HepG2 (cell line): ENCODE results near the gene TPM2. TPM values are rescaled to one million over a fixed set of nuclear protein-coding genes. Genes with fewer than 3 reads are reported as not detected.

ENCODE experiments used
- ATAC-seq: fragments of 200-7000 bp; cut with Tn5 transposase; 3 replicates; pipeline ENCODE4 v1.9.1; 2020; ENCODE audit warnings: mild to moderate bottlenecking, moderate library complexity
- BruUV-seq: library from RNA; stranded (reverse); fragments of 400-500 nt; replicated peaks from 2 replicates; lab custom pipeline; 2021; lab: Mats Ljungman, UMichigan
- CTCF ChIA-PET: fragments of 300-600 bp; formaldehyde crosslinking; extraction: SDS; loops from one replicate; lab custom pipeline; 2021; ENCODE audit warnings: low total read pairs, inconsistent platforms, low intra/inter-chr PET ratio; lab: Yijun Ruan, JAX
- POLR2A ChIA-PET: fragments of 350-600 bp; sonication (Branson Sonifier 250); formaldehyde crosslinking; loops from one replicate; lab custom pipeline; 2020; ENCODE audit warnings: antibody characterized with exemption, inconsistent platforms; lab: Yijun Ruan, JAX
- DNase-seq: peaks from one replicate; pipeline ENCODE4 v3.0.0-alpha.2; 2015; ENCODE audit warnings: low spot score
- FAIRE-seq: peaks from 3 replicates; lab custom pipeline; 2011; peaks lifted over from hg19 to GRCh38; lab: Jason Lieb, UNC
- H2AFZ ChIP-seq: one replicate; pipeline ENCODE4 v1.6.1; 2011; ENCODE audit warnings: low read length, inconsistent platforms
- H3K27ac ChIP-seq: fragments of 300-600 bp; 3 replicates; pipeline ENCODE4 v1.8.0; 2011; ENCODE audit warnings: mixed run types, mild to moderate bottlenecking, mixed read lengths, low read length, inconsistent platforms; ENCODE audit not compliant: insufficient read depth; ENCODE audit errors: extremely low read length
- H3K27me3 ChIP-seq, 2 experiments: fragments of 200-600 bp in 1 of 2; 2 replicates in 1 of 2; 3 replicates in 1 of 2; pipeline versions ENCODE4 v1.6.0 to v1.8.0; 2011; ENCODE audit warnings: low read length in 2 of 2, mild to moderate bottlenecking in 2 of 2, moderate library complexity in 2 of 2, inconsistent platforms in 1 of 2; ENCODE audit not compliant: insufficient read depth in 2 of 2, control insufficient read depth in 1 of 2
- H3K36me3 ChIP-seq, 2 experiments: fragments of 200-600 bp in 1 of 2; replicated peaks in 1 of 2; 2 replicates in 1 of 2; 3 replicates in 1 of 2; pipeline versions ENCODE4 v1.5.1 to v1.8.0; 2011; ENCODE audit warnings: low read length in 2 of 2, inconsistent platforms in 1 of 2; ENCODE audit not compliant: insufficient read depth in 2 of 2, control insufficient read depth in 1 of 2
- H3K4me1 ChIP-seq: 2 replicates; pipeline ENCODE4 v1.5.1; 2012; ENCODE audit warnings: low read length, inconsistent platforms; ENCODE audit not compliant: insufficient read depth
- H3K4me2 ChIP-seq: 2 replicates; pipeline ENCODE4 v1.6.0; 2011; ENCODE audit warnings: low read depth, low read length, inconsistent platforms
- H3K4me3 ChIP-seq, 3 experiments: fragments of 200-600 bp in 1 of 3; sonication (generic), shearing (Covaris generic) in 1 of 3; replicated peaks in 1 of 3; 2 replicates each; pipeline ENCODE4 v1.5.1; 2011 to 2016; ENCODE audit warnings: low read length in 3 of 3, inconsistent platforms in 2 of 3, low read depth in 2 of 3, mild to moderate bottlenecking in 2 of 3, control low read depth in 1 of 3, mixed read lengths in 1 of 3; ENCODE audit not compliant: insufficient read depth in 1 of 3
- H3K79me2 ChIP-seq: one replicate; pipeline ENCODE4 v1.6.1; 2011; ENCODE audit warnings: low read length, inconsistent platforms; ENCODE audit not compliant: insufficient read depth
- H3K9ac ChIP-seq: 2 replicates; pipeline ENCODE4 v1.6.0; 2011; ENCODE audit warnings: mild to moderate bottlenecking, low read depth, low read length, inconsistent platforms; ENCODE audit not compliant: insufficient read depth
- H3K9me3 ChIP-seq: 2 replicates; pipeline ENCODE4 v1.5.1; 2012; ENCODE audit warnings: mild to moderate bottlenecking, low read length
- H4K20me1 ChIP-seq: 2 replicates; pipeline ENCODE4 v1.6.0; 2011; ENCODE audit warnings: inconsistent platforms, mild to moderate bottlenecking, low read length, moderate library complexity; ENCODE audit not compliant: insufficient read depth
- ARID4A ChIP-seq: sonication (generic); formaldehyde crosslinking; IDR thresholded peaks from 2 replicates; pipeline ENCODE4 v1.5.0; 2020; ENCODE audit warnings: mild to moderate bottlenecking, missing genetic modification reagents, borderline replicate concordance
- BRF2 ChIP-seq: sonication (generic); formaldehyde crosslinking; IDR thresholded peaks from 2 replicates; pipeline ENCODE4 v1.8.1; 2022; ENCODE audit warnings: mild to moderate bottlenecking, missing genetic modification reagents
- IRX3 ChIP-seq: sonication (generic); formaldehyde crosslinking; IDR thresholded peaks from 2 replicates; pipeline ENCODE4 v1.8.1; 2023; ENCODE audit warnings: mild to moderate bottlenecking, low read depth, missing genetic modification reagents, borderline replicate concordance
- KAT2B ChIP-seq: fragments of 150-350 bp; IDR thresholded peaks from 2 replicates; pipeline ENCODE4 v1.6.1; 2014; ENCODE audit warnings: low read depth, low read length, borderline replicate concordance
- MLLT10 ChIP-seq: sonication (generic); formaldehyde crosslinking; IDR thresholded peaks from 2 replicates; pipeline ENCODE4 v1.4.0; 2020; ENCODE audit warnings: missing genetic modification reagents
- RFXAP ChIP-seq: sonication (generic); formaldehyde crosslinking; IDR thresholded peaks from 2 replicates; pipeline ENCODE4 v1.4.0; 2020; ENCODE audit warnings: missing genetic modification reagents, borderline replicate concordance
- SRY ChIP-seq: sonication (generic); formaldehyde crosslinking; IDR thresholded peaks from 2 replicates; pipeline ENCODE4 v1.8.0; 2022; ENCODE audit warnings: mild to moderate bottlenecking, missing genetic modification reagents
- TOE1 ChIP-seq: sonication (generic); formaldehyde crosslinking; IDR thresholded peaks from 2 replicates; pipeline ENCODE4 v1.4.0; 2020; ENCODE audit warnings: mild to moderate bottlenecking, missing genetic modification reagents
- ZNF263 ChIP-seq: sonication (generic); formaldehyde crosslinking; IDR thresholded peaks from 2 replicates; pipeline ENCODE4 v1.4.0; 2020; ENCODE audit warnings: missing genetic modification reagents
- ZNF34 ChIP-seq: sonication (generic); formaldehyde crosslinking; IDR thresholded peaks from 2 replicates; pipeline ENCODE4 v1.4.0; 2020; ENCODE audit warnings: mild to moderate bottlenecking, missing genetic modification reagents, borderline replicate concordance
- ZNF605 ChIP-seq: sonication (generic); formaldehyde crosslinking; IDR thresholded peaks from 2 replicates; pipeline ENCODE4 v1.8.0; 2022; ENCODE audit warnings: mild to moderate bottlenecking, missing genetic modification reagents
- ZNF674 ChIP-seq: sonication (generic); formaldehyde crosslinking; IDR thresholded peaks from 2 replicates; pipeline ENCODE4 v1.5.0; 2020; ENCODE audit warnings: low read depth, mild to moderate bottlenecking, missing genetic modification reagents
- ZNF709 ChIP-seq: sonication (generic); formaldehyde crosslinking; IDR thresholded peaks from 2 replicates; pipeline ENCODE4 v1.5.0; 2020; ENCODE audit warnings: mild to moderate bottlenecking, missing genetic modification reagents
- ZNF749 ChIP-seq: sonication (generic); formaldehyde crosslinking; IDR thresholded peaks from 2 replicates; pipeline ENCODE4 v1.8.0; 2022; ENCODE audit warnings: mild to moderate bottlenecking, missing genetic modification reagents, moderate library complexity, borderline replicate concordance
- whole genome bisulfite sequencing: methylation state at CpG from one replicate; pipeline ENCODE4 v1.1.6; 2017; ENCODE audit warnings: low lambda C conversion rate; 5-methylcytosine and 5-hydroxymethylcytosine counted together
- in situ Hi-C: cut with HindIII; loops from 2 replicates; pipeline ENCODE4 v1.10.0; 2017; ENCODE audit warnings: low pct_unique_long_range_greater_than_20kb; ENCODE audit not compliant: extremely low pct_ligation_motif_present
- intact Hi-C: fragments of 100-400 bp; cut with micrococcal nuclease; formaldehyde crosslinking; loops from one replicate; pipeline ENCODE4 v1.10.0; 2022; ENCODE audit not compliant: unreplicated experiment
- polyA plus RNA-seq, 8 experiments: library from polyadenylated mRNA; depleted of rRNA in 3 of 8; stranded (reverse) in 7 of 8; unstranded in 1 of 8; fragments of >200 nt; fragmentation: Illumina TruSeq in 4 of 8; extraction: Trizol in 4 of 8; gene quantifications; 2 replicates each; pipeline versions ENCODE4 v1.2.1 to v1.2.3, GENCODE V29; 2011 to 2016; ENCODE audit warnings: low read depth in 4 of 8, missing spikeins in 1 of 8, mixed read lengths in 1 of 8; ENCODE audit not compliant: insufficient read depth in 1 of 8
- total RNA-seq, 5 experiments: library from RNA; depleted of rRNA; stranded (reverse); fragments of >200 nt; fragmentation: Illumina TruSeq; extraction: Trizol; gene quantifications; 2 replicates each; pipeline ENCODE4 v1.2.3, GENCODE V29; 2016; ENCODE audit warnings: low read depth in 1 of 5
- TF ChIP-seq, protein P1 (sequence below): sonication (generic); formaldehyde crosslinking; IDR thresholded peaks from 2 replicates; pipeline ENCODE4 v1.4.0; 2020; ENCODE audit warnings: mild to moderate bottlenecking, missing genetic modification reagents, borderline replicate concordance
- TF ChIP-seq, protein P2 (sequence below): sonication (generic); formaldehyde crosslinking; IDR thresholded peaks from 2 replicates; pipeline ENCODE4 v1.4.0; 2020; ENCODE audit warnings: mild to moderate bottlenecking, missing genetic modification reagents

TPM2 gene
- total and polyA plus RNA-seq, 2 of the 13 experiments (the other 11 are each of a cell fraction or from before 2014, with no cell fraction given) = 3.1 to 10.7 TPM

- Histone ChIP-seq H3K27ac (no peak overlapping the region), H3K9ac (peak overlapping the region; percentile 40), H3K9me3 (no peaks in the 10 kb centered on the region), H3K27me3 (no peaks in the 10 kb centered on the region), H2AFZ (no peak overlapping the region), H4K20me1 (no peaks in the 10 kb centered on the region), H3K4me3 (peak overlapping the region; percentile 27 to 73 (median 57); a peak in 5 of 6 replicates), H3K4me1 (peaks cover 61% of the 10 kb centered on the region), H3K79me2 (no peaks in the 10 kb centered on the region), H3K36me3 (no peaks in the 10 kb centered on the region), H3K4me2 (peak overlapping the region; percentile 85)
- ATAC-seq (no peak), DNase-seq (no peak), FAIRE-seq (no peak)
- intact Hi-C loops = no loop called here
- in situ Hi-C loops = no loop called here
- 18% methylated on average over 2 of the region's 3 CpGs for WGBS
- ChIA-PET POLR2A (interaction anchor here (0.8 to 1.5 kb wide), 4 partner anchors 9 to 23 kb away, joined by 3 to 6 read pairs (median 4); partner anchors contain the start of gene ARHGEF39), CTCF (no interaction called here)
- BruUV-seq = no TSS peak
- TF ChIP-seq, protein P1, sequence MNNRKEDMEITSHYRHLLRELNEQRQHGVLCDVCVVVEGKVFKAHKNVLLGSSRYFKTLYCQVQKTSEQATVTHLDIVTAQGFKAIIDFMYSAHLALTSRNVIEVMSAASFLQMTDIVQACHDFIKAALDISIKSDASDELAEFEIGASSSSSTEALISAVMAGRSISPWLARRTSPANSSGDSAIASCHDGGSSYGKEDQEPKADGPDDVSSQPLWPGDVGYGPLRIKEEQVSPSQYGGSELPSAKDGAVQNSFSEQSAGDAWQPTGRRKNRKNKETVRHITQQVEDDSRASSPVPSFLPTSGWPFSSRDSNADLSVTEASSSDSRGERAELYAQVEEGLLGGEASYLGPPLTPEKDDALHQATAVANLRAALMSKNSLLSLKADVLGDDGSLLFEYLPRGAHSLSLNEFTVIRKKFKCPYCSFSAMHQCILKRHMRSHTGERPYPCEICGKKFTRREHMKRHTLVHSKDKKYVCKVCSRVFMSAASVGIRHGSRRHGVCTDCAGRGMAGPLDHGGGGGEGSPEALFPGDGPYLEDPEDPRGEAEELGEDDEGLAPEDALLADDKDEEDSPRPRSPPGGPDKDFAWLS (CRISPR knock-in tag) = no peak
- TF ChIP-seq IRX3 (CRISPR knock-in tag) = no peak
- no peak for TF ChIP-seq ARID4A (CRISPR knock-in tag)
- TF ChIP-seq MLLT10 = no peak
- no peak for TF ChIP-seq ZNF34 (CRISPR knock-in tag)
- TF ChIP-seq ZNF749 = no peak
- TF ChIP-seq ZNF263 (CRISPR knock-in tag) = peak; percentile 84
- TF ChIP-seq ZNF674 (CRISPR knock-in tag) = no peak
- peak; percentile 38; the same call in 1 of the 2 replicates for TF ChIP-seq ZNF709
- TF ChIP-seq TOE1 = no peak
- TF ChIP-seq KAT2B = no peak
- no peak for TF ChIP-seq SRY
- no peak for TF ChIP-seq RFXAP (CRISPR knock-in tag)
- TF ChIP-seq, protein P2, sequence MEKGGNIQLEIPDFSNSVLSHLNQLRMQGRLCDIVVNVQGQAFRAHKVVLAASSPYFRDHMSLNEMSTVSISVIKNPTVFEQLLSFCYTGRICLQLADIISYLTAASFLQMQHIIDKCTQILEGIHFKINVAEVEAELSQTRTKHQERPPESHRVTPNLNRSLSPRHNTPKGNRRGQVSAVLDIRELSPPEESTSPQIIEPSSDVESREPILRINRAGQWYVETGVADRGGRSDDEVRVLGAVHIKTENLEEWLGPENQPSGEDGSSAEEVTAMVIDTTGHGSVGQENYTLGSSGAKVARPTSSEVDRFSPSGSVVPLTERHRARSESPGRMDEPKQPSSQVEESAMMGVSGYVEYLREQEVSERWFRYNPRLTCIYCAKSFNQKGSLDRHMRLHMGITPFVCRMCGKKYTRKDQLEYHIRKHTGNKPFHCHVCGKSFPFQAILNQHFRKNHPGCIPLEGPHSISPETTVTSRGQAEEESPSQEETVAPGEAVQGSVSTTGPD = no peak
- TF ChIP-seq BRF2 (CRISPR knock-in tag) = no peak
- no peak for TF ChIP-seq ZNF605
These were observed 15.7 kb downstream of the TPM2 start for GRCh38 chr9:35674025-35674361.
